CD4-positive, alpha-beta T cell treated with Interleukin-15 for 1 hour (primary cell): ENCODE measurements around the gene CMIP.

Experiments
- DNase-seq: peaks from one replicate; pipeline ENCODE4 v3.0.0-alpha.2; 2020

CMIP gene

GRCh38 chr16:81464279-81464678 lies 19.7 kb downstream of the CMIP start:
- DNase-seq, result no peak

GRCh38 chr16:81465375-81465943 lies 20.9 kb downstream of the CMIP start:
- no peak for DNase-seq

- no peak for DNase-seq
Observed at GRCh38 chr16:81466356-81466980, 21.9 kb downstream of the CMIP start.

- no peak for DNase-seq
Observed at GRCh38 chr16:81467072-81467471, 22.5 kb downstream of the CMIP start.

- DNase-seq, result no peak
Observed at GRCh38 chr16:81467815-81468214, 23.2 kb downstream of the CMIP start.

- DNase-seq, result no peak
Observed at GRCh38 chr16:81468269-81468902, 23.8 kb downstream of the CMIP start.

DNA sequence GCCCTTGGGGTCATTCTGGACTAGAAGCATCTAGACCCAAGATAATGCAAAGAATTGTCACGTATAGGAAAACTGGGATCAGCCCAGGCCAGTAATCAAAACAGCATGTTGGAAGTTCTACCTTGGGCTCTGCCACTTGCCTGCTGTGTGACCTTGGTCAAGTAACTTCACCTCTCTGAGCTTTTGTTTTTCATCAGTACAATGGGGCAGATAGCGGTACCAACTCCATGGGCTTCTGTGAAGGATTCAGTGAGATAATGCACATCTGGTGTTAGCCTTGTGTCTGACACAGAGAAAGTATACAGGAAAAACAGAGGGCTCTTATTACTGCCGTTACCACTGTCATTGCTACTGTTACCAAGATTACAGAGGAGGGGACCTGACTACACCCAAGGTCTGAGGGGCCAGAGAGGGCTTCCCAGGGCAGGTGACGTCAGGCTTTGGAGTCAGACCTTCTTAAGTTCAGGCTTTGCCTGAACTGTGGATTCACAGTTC lies 24.6 kb downstream of the CMIP start:
- no peak for DNase-seq

DNA sequence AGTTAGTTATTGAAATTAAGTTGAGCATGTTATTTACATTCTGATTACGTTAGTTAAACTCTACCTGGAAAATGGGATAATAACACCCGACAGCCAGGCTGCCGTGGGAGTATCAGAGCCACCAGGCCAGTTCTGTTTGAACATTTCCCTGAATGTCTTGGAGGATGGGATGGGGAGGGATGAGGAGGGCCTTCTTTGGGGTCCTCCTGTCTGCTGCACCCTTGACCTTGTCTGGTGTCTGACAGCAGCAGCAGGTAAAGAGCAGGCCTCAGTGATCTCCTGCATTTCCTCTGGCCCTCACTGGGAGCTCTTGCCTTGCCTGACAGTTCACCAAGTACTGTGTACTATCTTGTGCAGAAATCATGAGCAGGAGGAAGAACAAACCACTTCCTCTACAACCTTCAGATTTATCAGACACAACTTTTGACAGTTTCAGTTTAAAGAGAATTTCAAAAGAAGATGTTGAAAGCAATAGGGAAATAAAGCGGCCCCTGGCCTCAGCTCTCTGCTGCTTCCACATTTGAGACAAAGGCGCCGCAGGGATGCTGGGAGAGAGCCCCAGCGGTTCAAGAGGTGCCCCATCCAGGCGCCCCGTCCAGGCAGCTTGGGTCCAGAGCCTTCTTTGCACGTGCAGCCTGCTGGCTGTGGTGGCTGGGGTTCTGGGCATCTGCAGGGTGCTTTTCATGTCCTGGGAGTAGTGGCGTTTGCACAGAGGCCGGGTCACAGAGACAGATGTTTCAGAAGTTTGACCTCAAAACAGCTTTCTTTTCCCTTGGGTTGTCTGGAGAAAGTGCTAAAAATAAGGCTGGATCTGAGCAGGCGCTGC lies 25.3 kb downstream of the CMIP start:
- peak; percentile 56 for DNase-seq

- no peak for DNase-seq
Observed at GRCh38 chr16:81470796-81471636, 26.4 kb downstream of the CMIP start.

- no peak for DNase-seq
Observed at GRCh38 chr16:81471882-81472281, 27.3 kb downstream of the CMIP start.

GRCh38 chr16:81472391-81472790 lies 27.8 kb downstream of the CMIP start:
- DNase-seq, result no peak

DNA sequence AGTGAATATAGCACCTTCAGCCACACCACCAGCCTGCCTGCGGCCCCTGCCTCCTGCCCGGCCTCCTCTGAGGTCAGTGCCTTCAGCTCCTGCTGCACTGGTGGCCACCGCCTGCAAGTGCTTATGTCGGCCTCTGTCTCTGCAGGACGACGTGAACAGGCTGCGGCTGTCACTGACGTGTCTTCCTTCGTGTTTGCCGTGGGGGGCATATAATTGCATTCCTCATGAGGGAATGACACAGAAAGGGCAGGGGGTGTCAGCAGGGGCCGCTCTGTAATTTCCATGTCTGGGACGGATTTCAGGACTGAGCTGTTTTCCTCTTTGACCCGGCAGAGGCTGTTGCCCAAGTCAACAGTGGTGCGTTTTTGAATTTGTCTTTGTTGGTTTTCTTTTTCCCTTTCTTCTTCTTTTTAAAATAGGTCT lies 28.5 kb downstream of the CMIP start:
- DNase-seq, result no peak

DNA sequence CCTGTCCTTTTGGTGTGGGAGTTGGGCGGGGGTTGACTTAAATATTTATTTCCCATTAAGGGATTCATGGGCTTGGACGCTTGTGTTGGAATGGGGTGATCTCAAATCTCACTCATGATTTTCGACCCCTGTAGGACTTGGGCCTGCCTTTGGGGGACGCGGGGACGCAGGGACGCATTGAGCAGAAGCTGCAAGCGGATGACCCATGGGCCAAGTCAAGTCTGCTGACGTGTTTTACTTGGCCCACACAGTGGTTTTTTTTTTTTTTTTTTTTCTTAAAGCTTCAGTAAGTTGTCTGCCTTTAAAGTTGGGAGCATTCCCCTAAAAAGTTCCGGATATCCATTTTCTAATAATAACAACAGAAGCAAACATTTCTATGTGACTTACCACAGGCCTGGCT lies 28.9 kb downstream of the CMIP start:
- no peak for DNase-seq

GRCh38 chr16:81473969-81474959 lies 29.7 kb downstream of the CMIP start:
- DNase-seq, result no peak

- DNase-seq, result no peak
Observed at GRCh38 chr16:81477697-81478693, 33.4 kb downstream of the CMIP start.

GRCh38 chr16:81478876-81479511 lies 34.4 kb downstream of the CMIP start:
- peak; percentile 84 for DNase-seq

DNA sequence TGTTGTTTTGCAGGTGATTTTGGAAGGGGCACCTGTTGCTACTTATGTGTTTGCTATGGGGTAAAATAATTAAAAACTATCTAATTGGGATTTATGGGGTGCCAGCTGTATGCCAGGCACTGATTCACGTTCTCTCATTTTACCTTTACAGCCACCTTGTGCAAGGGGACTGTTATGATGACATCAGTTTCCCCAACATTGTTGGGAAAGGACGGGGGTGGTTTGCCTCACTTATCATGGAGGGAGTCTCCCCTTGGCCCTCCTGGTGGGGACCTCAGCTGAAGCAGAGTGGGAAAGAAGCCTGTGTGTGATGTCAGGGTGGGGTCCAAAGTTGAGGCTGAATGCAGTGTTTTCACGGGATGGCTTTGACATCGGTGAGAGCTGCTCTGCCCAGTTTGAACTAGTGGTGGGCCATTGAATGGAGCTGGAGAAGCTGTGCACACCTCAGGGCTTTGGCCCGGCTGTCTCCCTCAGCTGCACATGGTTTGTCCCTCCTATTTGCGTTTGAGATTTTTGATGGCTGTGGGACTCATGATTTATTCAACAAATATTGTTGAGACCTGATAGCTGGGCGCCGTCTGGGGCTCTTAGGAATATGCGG lies 36.1 kb downstream of the CMIP start:
- DNase-seq, result no peak

- DNase-seq, result peak; percentile 87
Observed at GRCh38 chr16:81481207-81481821, 36.7 kb downstream of the CMIP start.
